HG03175 (cell line): ENCODE measurements around the gene INS.

Experiments
- ATAC-seq: cut with Tn5 transposase; IDR thresholded peaks from one replicate; pipeline ENCODE4 v1.9.1; 2021; ENCODE audit warnings: mild to moderate bottlenecking, moderate library complexity; ENCODE audit not compliant: unreplicated experiment

INS gene

DNA sequence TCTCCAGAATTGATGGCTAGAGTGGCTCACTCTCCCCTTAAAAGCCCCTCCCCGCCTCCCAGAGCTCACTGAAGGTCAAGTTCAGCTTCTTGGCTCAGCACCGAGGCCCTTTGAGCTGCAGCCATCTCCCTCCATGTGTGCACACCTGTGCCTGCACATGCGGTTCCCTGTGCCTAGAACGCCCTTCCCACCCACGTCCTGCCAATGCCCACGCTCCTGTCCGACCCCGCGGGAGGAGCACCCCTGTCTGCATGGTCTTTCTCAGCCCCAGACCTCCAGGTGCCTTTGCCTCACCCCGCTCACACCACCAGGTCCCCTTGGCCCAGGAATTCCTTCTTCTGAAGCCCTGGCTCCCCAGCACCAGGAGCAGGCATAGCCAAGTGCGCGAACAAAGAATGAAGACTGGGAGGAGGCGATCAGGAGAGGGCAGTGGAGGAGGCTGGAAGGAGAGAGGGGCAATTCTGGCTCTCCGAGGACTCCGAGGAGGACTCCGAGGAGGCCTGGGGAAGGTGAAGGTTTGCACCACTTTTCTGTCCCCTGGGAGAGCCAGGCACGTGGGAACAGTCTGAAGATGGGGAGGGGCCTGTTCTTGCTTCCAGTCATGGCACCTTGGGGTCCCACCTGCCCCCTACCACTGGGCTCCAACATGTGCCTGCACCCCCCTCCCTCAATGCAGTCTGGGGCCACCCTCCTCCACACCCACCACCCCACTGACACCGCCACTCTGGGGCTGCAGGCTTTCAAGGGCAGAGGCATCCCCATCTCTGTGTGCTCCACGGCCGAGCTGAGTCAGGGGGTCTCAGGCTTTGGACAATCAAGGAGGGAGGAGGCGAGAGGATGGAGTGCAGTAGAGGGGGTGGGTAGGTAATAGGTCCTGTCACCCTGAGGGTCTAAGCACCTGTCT lies 39.5 kb downstream of the INS start:
- no peak for ATAC-seq

DNA sequence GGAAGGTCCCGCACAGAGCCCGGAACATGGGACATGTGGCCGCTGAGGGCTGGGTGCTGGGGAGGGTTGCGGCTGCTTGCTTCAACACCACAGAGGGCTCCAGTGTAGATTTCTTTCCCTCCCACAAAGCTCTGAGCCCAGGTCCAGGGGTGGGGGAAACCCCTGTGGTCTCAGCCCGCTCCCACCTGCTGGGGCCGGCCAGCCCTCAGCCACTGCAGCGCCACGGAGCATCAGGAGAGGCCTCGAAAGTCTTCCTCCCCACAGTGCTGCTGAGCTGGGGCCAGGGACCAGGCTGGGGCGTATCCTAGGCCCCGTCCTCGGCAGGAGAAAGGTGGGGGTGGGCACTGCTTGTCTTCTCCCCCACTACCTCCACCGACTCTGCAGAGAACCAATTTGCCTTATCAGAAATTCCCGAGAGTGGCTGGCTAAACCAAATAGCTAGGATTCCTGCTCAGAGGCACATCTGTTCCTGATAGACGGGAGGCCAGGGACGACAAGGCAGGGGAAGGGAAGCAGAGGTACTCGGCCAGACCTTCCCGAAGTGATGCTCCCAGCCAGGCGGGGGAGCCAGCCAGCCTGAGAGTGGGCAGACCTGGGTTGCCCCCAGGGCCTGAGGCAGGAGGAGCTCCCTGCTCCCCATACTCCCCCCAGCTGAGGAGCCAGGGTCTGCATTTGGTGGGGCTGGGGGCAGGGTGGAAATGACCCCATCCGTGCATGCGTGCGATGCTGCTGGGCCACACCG lies 40.5 kb downstream of the INS start:
- ATAC-seq = no peak

DNA sequence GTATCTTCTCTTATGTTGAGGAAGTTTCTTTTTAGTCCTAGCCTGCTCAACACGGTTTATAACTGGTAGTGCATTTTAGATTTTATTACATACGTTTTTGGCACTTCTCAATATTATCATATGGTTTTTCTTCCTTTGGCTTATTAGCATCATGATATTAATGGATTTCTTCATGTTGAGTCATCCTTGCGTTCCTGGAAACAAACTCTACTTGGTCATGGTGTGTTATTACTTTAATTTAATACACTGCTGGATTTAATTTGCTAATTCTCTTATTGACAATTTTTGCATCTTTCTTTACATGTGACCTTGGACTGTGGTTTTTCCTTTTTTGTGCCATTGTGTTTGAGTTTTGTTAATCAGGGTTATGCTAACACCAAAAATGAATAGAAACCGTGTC lies 42.3 kb downstream of the INS start:
- no peak for ATAC-seq

DNA sequence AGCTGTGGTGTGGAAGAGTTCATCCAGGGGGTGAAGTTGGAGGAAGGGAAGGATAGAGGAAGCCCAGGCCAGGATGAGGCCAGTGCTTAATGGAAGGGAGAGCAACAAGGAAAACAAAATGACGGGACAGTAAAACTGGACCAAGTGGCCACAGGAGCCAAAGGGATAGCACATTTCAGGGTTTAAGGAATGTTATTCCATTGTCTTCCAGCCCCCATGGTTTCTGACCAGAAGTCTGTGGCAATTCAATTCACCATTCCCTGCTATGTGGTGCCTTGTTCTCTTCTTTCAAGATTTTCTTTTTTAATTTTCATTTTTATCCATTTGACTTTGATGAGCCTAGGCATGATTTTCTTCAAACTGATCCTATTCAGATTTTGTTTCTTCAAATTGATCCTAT lies 44.3 kb downstream of the INS start:
- ATAC-seq = no peak

DNA sequence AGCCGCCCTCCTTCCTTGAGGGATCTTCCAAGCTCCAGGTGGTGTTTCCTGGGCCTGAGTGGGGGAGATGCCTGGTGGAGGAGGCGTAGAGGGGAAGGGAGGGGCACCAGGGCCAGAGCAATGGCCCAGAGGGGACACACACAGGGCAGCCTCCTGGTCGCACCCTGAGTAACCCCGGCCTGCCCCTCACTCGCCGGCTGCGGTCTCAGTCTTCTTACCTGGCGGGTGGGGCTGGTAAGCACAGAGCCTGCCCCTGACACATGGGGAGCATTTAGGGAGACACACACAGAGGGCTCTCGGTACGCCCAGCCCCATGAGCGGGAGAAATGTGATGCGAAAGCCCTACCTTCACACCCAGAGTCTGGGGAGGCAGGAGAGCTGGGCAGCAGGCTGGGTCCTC lies 45.7 kb downstream of the INS start:
- ATAC-seq = no peak

DNA sequence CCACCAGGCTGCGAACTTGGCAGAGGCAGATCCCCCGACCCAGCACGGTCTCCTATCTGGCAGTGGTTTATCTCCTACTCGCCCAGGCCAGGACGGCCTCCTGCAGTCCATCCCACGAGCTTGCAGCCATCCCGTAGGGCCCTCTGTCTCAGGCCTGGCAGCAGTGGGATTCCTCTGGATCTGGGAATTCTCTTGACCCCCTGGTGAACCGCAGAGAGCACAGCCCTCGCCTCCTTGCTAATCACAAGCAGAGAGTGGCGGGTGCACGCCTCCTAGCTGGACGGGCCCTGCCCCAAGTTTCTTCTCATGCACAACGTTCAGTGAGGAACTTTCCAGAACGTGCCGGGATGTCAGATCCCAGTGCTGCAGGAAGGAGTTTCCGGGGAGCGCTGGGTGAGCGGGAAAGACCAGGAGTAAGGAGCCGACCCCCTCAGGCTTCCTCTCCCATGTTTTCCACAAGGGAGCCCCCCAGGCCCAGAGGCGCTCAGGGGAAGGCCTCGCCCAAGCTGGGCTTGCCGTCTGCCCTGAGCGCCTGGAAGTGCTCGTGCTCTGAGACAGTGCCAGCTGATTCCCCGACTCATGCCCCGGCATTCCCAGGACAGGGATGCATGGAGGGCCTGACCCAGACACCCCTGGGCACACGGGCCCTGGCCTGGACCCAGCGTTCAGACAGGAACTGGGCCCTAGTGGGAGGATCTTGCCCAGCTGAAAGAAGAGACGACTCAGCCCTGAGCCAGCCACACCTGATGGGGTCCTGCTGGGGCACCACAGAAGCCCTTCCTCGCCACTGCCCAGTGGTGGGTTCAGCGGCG lies 46.4 kb downstream of the INS start:
- no peak for ATAC-seq

DNA sequence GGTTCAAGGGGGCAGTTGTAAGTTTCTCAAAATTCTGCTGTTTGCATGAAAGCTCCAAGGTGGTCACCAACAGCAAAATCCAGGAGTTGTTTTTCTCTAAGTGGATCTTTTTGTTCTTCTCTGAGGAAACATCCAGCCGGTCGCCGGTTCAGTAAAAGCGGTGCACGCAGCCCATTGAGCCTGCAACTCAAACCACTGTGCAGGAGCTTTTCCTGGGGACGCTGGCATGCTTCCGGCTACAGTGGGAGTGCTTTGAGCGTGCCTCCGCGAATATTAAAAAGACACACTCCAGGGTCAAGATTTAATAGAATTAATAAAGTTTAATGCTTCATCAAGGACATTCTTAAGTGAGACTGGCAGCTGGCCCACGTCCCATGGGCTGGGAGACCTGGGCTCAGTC lies 47.2 kb downstream of the INS start:
- no peak for ATAC-seq

DNA sequence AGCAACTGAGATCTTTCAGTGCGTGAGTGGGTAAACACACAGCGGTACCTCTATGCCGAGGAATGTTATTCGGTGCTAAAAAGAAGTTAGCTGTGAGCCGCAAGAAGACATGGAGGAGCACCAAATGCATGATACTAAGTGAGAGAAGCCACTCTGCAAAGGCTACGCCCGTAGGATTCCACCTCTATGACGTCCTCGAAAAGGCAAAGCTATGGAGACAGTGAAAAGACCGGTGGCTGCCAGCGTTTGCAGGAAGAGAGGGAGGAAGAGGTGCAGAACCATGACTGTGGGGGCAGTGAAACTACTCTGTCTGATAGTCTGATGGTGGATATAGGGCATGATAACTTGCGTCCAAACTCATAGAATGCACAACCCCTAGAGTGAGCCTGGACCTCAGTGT lies 50.5 kb downstream of the INS start:
- no peak for ATAC-seq
